B cell (primary cell): Measurements from ENCODE around the gene LSS.

ENCODE experiments used
- EZH2 ChIP-seq: IDR thresholded peaks from 2 replicates; pipeline ENCODE4 v1.6.1; 2012; ENCODE audit warnings: borderline replicate concordance, low read depth, mild to moderate bottlenecking, moderate library complexity, low read length; ENCODE audit not compliant: insufficient read depth, poor library complexity, severe bottlenecking
- TF ChIP-seq, protein P1 (sequence below): fragments of 200-600 bp; IDR thresholded peaks from one replicate; pipeline ENCODE4 v1.8.0; 2022; ENCODE audit warnings: antibody characterized with exemption, mild to moderate bottlenecking

DNA sequence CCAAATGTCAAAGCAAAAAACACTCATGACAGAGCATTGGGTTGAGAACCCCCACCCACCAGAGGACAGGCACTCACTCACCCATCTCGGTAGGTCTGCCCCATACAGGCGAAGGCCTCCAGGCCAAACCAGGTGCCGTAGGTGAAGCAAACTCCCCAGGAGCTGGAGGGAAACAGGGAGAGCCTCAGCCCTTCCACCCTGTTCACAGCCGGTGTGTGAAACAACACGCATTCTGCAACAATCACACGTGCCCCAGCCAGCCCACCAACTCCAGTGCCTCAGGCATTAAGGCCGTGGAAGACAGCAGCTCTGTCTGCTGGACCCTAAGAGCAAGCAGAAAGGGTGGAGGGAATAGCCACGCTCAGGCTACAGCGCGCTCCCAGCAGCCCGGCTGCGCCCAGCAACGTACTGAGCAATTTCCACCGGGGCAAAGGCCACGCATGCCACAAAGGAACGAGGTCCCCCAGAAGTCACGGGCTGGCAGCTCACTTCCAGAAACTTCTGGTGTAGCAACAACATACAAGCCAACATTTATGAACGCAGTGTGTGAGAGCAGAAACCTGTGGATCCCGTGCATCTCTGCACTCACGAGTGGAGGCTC is 32.9 kb downstream of the LSS start:
- TF ChIP-seq, protein P1, sequence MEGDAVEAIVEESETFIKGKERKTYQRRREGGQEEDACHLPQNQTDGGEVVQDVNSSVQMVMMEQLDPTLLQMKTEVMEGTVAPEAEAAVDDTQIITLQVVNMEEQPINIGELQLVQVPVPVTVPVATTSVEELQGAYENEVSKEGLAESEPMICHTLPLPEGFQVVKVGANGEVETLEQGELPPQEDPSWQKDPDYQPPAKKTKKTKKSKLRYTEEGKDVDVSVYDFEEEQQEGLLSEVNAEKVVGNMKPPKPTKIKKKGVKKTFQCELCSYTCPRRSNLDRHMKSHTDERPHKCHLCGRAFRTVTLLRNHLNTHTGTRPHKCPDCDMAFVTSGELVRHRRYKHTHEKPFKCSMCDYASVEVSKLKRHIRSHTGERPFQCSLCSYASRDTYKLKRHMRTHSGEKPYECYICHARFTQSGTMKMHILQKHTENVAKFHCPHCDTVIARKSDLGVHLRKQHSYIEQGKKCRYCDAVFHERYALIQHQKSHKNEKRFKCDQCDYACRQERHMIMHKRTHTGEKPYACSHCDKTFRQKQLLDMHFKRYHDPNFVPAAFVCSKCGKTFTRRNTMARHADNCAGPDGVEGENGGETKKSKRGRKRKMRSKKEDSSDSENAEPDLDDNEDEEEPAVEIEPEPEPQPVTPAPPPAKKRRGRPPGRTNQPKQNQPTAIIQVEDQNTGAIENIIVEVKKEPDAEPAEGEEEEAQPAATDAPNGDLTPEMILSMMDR = no peak
- no peak for TF ChIP-seq EZH2
